A204.1 (cell line): ENCODE measurements around the gene YLPM1.
A peak's percentile ranks its signal among the peaks of the same experiment; 100 is the strongest.

Source experiments
- FAIRE-seq: peaks from 2 replicates; lab custom pipeline; 2012; peaks lifted over from hg19 to GRCh38; lab: Jason Lieb, UNC

YLPM1 gene

DNA sequence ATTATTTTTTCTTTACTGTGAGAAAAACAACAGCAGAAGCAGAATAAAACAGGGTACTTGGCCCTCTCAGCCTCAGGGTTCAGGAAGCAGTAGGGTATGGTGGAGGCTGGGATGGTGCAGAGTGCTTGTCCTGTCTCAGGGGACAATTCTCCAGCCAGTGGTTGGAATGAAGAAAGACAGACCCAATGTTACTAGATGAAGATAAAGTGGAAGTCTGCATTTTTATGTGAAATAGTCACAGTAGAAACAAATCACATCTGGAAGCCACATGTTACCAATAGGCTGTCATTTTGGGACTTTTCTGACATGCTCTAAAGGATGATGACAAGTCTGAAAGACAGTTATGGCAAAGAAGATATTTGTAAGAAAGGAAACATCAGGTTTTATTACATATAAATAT, 80.5 kb downstream of the YLPM1 start:
- FAIRE-seq: no peak

GRCh38 chr14:74846168-74846567, 83.1 kb downstream of the YLPM1 start:
- FAIRE-seq: no peak

- FAIRE-seq: no peak
These were observed 84.0 kb downstream of the YLPM1 start for GRCh38 chr14:74846968-74847665.

GRCh38 chr14:74848768-74849167, 85.7 kb downstream of the YLPM1 start:
- no peak for FAIRE-seq

GRCh38 chr14:74852922-74853530, 89.9 kb downstream of the YLPM1 start:
- no peak for FAIRE-seq

DNA sequence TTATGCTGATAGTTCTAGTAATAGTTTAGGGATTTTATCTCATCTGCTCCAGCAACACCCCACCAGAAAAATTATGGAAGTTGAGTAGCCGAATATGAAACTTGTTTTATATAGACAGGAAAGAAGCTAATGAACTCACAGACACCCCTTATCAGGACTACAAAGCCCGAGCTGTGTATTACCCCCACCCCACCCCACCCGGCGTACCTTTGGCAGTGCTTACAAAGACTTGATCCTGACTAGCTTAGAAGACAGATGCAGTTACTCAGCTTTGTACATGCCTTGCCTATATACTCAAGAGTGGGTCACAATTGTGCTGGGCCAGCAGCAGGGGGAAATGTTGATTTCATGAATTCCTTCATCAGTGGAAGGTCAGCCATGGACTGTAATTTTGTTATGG, 90.5 kb downstream of the YLPM1 start:
- no peak for FAIRE-seq

DNA sequence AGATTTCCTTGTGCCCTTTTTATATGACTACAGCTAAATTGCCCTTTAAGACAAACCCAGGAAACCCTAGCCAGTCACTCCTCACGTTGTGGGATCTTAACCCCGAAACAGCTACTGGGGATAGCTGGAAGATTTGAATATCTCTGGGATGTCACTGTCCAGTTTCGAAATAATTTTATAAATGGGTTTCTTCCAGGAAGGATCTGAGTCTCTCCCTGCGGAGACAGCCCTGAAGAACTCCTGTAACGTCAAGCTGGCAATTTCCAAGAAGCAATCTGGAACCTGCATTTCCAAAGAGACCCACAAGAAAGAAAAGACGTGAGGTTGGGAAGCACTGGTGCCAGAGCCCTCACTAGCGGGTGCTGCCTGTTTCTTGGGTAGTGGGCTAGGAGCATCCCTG, 91.9 kb downstream of the YLPM1 start:
- FAIRE-seq: no peak

DNA sequence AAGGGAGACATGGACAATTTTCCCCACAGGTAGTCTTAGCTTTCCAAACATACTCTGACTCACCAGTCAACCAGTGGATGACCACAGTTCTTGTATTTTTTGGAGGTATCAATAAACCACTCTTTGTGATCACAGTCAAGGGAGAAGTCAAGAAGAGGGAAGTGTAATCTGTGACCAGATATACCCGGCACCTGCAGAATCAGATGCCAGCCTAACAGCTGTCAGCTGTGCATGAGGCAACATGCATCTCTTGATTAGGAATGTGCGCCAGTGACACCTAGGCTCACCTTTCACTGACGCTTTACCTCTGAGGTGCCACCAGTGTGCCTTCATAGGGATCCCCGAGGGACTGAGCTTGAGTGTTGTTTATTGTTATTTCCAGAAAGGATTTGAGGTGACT, 92.8 kb downstream of the YLPM1 start:
- no peak for FAIRE-seq

- no peak for FAIRE-seq
These were observed 93.2 kb downstream of the YLPM1 start for GRCh38 chr14:74856366-74856765.

GRCh38 chr14:74858022-74858421, 94.9 kb downstream of the YLPM1 start:
- no peak for FAIRE-seq

DNA sequence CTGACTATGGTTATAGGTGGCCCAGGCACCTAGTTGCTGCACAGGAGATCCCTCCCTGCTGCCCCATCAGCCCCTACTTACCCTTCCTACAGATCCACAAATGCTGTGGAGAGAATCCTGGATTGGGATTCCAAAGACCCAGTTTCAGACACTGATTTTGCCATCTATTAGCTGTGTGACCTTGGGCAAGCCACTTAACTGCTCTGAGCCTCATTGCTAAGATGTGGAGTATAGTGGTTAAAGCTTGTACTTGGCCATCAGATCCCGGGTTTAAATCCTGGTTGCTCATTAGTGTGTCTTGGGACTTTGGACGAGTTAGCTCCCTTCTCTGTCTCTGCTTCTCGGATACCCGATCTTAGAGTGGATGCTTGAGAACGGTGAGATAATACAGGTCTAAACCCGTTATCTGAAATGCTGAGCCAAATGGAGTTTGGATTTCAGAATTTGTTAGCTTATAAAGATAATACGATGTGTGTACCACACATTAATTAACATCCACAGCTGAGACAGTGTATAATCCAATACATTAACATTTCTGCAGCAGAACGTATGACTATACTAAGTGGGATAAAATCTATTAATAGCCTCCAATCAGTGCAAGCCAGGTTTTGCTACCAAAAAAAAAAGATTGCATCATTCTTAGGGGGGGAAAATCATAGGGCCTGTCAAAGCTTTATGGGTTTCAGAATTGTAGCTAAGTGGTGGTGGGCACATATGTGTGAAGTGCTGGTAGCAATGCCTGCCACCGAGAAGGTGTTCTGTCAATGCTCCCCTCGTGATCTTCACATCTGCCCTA, 96.8 kb downstream of the YLPM1 start:
- FAIRE-seq: no peak

DNA sequence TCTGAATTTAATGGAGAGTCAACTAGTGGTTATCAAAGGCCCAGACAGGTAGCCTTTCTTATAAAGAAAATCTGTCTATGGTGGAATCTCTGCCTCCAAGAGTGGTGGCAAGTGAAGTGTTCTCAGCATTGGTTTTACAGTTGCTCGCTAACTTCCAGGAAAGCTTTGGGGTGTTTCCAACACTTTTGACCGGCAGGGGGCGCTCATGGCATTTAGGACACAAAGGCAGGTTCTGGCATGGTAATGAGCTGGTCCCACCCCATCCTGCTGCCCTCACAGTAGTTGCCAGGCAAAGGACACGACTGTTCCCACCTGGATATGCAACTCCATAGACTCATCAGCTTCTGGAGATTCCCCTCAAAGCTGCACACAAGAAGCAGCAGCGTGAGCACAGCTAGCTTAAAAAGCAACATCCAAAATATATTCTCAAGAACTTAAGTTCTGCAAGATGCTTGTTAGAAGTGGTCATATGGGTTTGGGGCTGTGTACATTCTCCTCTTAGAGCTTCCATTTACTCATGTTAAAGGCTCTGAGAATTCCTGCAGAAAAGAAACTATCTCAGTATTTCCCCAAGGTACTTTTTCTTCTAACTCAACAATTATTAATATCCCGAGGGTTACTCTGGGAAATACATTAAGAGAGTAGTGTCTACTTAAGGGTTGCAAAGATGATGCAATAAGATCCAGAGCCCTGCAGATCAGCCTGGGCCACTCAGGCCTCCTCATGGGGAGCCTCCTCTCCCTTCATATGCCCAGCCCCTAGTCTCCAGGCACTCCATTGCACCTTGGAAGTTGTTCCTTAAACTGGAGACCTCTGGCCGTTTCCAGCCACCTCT, 98.0 kb downstream of the YLPM1 start:
- FAIRE-seq: peak; percentile 82

DNA sequence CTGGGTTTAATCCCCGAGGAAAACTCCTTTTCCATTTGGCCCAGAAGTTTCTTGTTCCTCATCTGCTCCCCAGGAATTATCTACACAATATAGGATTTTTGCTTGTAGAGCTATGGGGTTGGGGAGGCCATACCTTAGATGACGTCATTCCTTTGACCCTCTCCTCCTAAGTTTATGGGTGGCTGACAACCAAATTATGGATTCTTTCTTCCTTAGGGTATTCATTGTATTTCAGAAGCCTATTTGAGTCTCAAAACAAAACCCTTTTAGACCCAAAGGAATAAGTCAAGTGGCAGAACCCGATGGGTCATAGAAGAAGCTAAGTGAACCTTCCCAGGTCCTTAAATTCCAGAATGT, 98.6 kb downstream of the YLPM1 start:
- no peak for FAIRE-seq

- FAIRE-seq: no peak
These were observed 100.2 kb downstream of the YLPM1 start for GRCh38 chr14:74863274-74863673.

DNA sequence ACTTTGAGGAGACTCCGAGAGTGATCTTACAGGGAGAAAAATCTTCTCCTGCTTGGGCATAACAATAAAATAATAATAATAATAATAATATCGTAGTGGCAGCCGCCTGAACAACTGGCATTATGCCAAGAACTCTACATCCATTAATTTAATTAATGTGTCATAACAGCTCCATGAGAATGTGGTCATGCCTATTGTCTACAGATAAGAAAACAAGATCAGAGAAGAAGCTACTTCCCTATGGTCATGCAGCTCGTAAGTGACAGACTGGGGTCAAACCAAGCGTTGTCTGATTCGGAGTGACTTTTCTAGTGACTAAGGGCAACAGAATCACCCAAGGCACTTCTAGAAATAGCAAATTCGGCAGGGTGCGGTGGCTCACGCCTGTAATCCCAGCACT, 101.1 kb downstream of the YLPM1 start:
- no peak for FAIRE-seq

GRCh38 chr14:74865156-74865555, 102.0 kb downstream of the YLPM1 start:
- no peak for FAIRE-seq

GRCh38 chr14:74866708-74867389, 103.7 kb downstream of the YLPM1 start:
- no peak for FAIRE-seq

DNA sequence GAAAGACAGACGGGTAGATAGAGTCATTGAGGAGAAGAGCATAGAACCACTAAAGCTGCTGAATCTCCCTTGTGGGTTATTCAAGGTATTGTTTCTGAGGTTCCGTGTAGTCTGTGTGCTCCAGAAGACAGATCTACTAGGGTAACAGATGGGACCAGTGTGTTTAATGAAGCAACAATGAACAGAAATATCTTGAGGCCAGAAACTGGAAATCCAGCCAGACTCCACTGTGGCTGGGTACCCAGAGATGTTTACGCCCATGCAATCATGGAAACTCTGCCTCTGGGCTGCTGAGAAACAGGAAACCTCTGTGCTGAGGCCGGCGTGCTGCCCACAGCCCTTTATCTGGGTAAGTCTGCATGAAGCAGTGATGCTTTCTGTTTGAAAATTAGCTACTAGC, 104.6 kb downstream of the YLPM1 start:
- no peak for FAIRE-seq

- FAIRE-seq: no peak
These were observed 105.6 kb downstream of the YLPM1 start for GRCh38 chr14:74868739-74869138.

- no peak for FAIRE-seq
These were observed 108.7 kb downstream of the YLPM1 start for GRCh38 chr14:74871819-74872218.

DNA sequence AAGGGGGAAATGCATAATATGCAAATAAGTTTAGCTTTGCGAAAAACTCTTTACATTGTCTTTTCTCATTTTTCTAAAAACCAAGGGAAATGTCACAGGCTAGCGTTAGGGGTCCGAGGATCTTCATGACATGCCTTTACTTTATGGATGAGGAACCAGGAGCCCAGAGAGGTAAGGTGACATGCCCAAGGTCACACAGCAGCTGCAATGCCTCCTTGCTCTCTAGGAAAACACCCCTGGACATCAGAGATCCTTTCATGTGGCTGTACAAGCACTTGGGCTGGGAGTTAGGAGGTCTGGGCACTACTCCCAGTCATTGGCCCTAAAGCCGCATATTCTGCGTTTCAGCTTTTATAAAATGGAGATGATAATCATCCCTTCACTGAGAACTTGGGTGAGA, 112.1 kb downstream of the YLPM1 start:
- FAIRE-seq: no peak
